ENCODE data around the gene STMN1. TPM values are rescaled to one million over a fixed set of nuclear protein-coding genes. Genes with fewer than 3 reads are reported as not detected.

STMN1 gene
- total and polyA plus RNA-seq, 2 experiments from 2014 or later: 227 to 1,890 TPM

GRCh38 chr1:25863486-25864262 is 42.5 kb downstream of the STMN1 start (continued):
- TF ChIP-seq, protein P1, sequence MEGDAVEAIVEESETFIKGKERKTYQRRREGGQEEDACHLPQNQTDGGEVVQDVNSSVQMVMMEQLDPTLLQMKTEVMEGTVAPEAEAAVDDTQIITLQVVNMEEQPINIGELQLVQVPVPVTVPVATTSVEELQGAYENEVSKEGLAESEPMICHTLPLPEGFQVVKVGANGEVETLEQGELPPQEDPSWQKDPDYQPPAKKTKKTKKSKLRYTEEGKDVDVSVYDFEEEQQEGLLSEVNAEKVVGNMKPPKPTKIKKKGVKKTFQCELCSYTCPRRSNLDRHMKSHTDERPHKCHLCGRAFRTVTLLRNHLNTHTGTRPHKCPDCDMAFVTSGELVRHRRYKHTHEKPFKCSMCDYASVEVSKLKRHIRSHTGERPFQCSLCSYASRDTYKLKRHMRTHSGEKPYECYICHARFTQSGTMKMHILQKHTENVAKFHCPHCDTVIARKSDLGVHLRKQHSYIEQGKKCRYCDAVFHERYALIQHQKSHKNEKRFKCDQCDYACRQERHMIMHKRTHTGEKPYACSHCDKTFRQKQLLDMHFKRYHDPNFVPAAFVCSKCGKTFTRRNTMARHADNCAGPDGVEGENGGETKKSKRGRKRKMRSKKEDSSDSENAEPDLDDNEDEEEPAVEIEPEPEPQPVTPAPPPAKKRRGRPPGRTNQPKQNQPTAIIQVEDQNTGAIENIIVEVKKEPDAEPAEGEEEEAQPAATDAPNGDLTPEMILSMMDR (conservative IDR thresholded peaks at IDR 0.05; ENCODE audit: low read depth in 2 of 2): no peak; a peak in 1 of 4 replicates
- no peak for TF ChIP-seq ZNF114 (CRISPR knock-in tag; IDR thresholded peaks at IDR 0.05)

- peaks cover 12% of the 10 kb centered on the region for H3K79me2 ChIP-seq (replicated peaks; ENCODE audit: insufficient read depth)
- H2AFZ ChIP-seq: no peak overlapping the region
- peaks cover 20% of the 10 kb centered on the region for H3K4me1 ChIP-seq (ENCODE audit: insufficient read depth)
- no peak overlapping the region for H3K27ac ChIP-seq (ENCODE audit: low read depth)
- H3K27me3 ChIP-seq (ENCODE audit: insufficient read depth): no peaks in the 10 kb centered on the region
- H3K9me2 ChIP-seq (ENCODE audit: insufficient read depth): no peaks in the 10 kb centered on the region
- no peaks in the 10 kb centered on the region for H4K20me1 ChIP-seq (replicated peaks; ENCODE audit: insufficient read depth)
- peaks cover 20% of the 10 kb centered on the region for H3K4me1 Mint-ChIP-seq
- no peak overlapping the region for H3K4me3 ChIP-seq
- peaks cover 3% of the 10 kb centered on the region; the same call in 2 of the 3 replicates for H3K9me3 Mint-ChIP-seq
- no peak overlapping the region for H3K27ac Mint-ChIP-seq
- H3K36me3 ChIP-seq (ENCODE audit: insufficient read depth): no peaks in the 10 kb centered on the region
- no peak for ATAC-seq
- DNase-seq (ENCODE audit: low spot score): no peak
- peaks cover 10% of the 10 kb centered on the region for H3K27me3 Mint-ChIP-seq (ENCODE audit: insufficient read depth, low read depth, poor library complexity)
- no peak overlapping the region for H3K4me2 ChIP-seq
- no peak overlapping the region for H3K4me3 Mint-ChIP-seq
- 0 out of 2 replicates have a peak, but pooled peaks cover 3% of the 10 kb centered on the region for H3F3A ChIP-seq (replicated peaks; ENCODE audit: low read depth)
- peaks cover 2% of the 10 kb centered on the region; the same call in 1 of the 3 replicates for H3K36me3 Mint-ChIP-seq (ENCODE audit: low read depth)
- TF ChIP-seq STAT1 (IDR thresholded peaks at IDR 0.05; ENCODE audit: unreplicated experiment): no peak
- TF ChIP-seq, protein P1 (conservative IDR thresholded peaks at IDR 0.05; ENCODE audit: low read depth in 2 of 2): no peak
- no peak for TF ChIP-seq CREB1 (CRISPR knock-in tag; IDR thresholded peaks at IDR 0.05; ENCODE audit: low read depth)
- no peak for TF ChIP-seq JUNB (IDR thresholded peaks at IDR 0.05; ENCODE audit: unreplicated experiment)
- TF ChIP-seq POLR2AphosphoS5 (IDR thresholded peaks at IDR 0.05; ENCODE audit: low read depth): no peak
- TF ChIP-seq ETS1 (IDR thresholded peaks at IDR 0.05): no peak
- TF ChIP-seq, protein P2, sequence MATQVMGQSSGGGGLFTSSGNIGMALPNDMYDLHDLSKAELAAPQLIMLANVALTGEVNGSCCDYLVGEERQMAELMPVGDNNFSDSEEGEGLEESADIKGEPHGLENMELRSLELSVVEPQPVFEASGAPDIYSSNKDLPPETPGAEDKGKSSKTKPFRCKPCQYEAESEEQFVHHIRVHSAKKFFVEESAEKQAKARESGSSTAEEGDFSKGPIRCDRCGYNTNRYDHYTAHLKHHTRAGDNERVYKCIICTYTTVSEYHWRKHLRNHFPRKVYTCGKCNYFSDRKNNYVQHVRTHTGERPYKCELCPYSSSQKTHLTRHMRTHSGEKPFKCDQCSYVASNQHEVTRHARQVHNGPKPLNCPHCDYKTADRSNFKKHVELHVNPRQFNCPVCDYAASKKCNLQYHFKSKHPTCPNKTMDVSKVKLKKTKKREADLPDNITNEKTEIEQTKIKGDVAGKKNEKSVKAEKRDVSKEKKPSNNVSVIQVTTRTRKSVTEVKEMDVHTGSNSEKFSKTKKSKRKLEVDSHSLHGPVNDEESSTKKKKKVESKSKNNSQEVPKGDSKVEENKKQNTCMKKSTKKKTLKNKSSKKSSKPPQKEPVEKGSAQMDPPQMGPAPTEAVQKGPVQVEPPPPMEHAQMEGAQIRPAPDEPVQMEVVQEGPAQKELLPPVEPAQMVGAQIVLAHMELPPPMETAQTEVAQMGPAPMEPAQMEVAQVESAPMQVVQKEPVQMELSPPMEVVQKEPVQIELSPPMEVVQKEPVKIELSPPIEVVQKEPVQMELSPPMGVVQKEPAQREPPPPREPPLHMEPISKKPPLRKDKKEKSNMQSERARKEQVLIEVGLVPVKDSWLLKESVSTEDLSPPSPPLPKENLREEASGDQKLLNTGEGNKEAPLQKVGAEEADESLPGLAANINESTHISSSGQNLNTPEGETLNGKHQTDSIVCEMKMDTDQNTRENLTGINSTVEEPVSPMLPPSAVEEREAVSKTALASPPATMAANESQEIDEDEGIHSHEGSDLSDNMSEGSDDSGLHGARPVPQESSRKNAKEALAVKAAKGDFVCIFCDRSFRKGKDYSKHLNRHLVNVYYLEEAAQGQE (IDR thresholded peaks at IDR 0.05; ENCODE audit: unreplicated experiment): no peak
- TF ChIP-seq EZH2phosphoT487 (IDR thresholded peaks at IDR 0.05; ENCODE audit: unreplicated experiment): no peak
- no peak for TF ChIP-seq ZNF114 (CRISPR knock-in tag; IDR thresholded peaks at IDR 0.05)
- TF ChIP-seq NANOG (IDR thresholded peaks at IDR 0.05; ENCODE audit: borderline replicate concordance): no peak
These were observed 43.3 kb downstream of the STMN1 start for GRCh38 chr1:25862785-25863485.

All from GM23338 (cell line).